Activated gamma-delta T cell treated with anti-CD3 and anti-CD28 coated beads, Interleukin-2, amount 50 U/mL, for 16 hours (primary cell): Measurements from ENCODE around the gene BLTP3B.

Source experiments
- DNase-seq: peaks from one replicate; pipeline ENCODE4 v3.0.0-alpha.2; 2020; ENCODE audit warnings: low read depth

BLTP3B gene

DNA sequence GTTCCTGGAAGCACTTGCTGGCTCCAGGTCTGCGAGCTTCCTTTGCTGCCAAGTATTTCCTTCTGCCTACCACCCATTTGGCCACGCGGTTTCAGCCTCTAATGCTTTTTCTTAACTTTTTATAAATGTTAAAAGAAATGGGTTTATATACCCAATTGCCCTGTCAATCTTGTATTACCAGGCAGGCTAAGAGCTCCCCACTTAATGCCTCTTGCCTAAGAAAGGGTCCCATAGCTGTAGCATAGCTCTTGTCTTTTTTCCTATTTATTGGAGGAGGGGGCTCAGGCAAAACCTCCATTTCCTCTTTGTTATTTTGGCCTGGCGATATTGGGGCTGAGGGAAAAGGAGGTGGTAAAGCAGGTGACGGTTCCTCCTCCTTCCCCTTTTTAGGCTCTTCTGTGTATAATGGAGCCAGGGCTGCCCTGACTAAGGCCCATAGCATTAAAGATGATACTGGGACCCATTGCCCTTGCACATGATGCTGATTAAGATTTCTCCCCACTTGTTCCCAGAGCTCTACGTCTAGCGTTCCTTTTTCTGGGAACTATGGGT, 21.6 kb upstream of the BLTP3B start:
- no peak for DNase-seq

DNA sequence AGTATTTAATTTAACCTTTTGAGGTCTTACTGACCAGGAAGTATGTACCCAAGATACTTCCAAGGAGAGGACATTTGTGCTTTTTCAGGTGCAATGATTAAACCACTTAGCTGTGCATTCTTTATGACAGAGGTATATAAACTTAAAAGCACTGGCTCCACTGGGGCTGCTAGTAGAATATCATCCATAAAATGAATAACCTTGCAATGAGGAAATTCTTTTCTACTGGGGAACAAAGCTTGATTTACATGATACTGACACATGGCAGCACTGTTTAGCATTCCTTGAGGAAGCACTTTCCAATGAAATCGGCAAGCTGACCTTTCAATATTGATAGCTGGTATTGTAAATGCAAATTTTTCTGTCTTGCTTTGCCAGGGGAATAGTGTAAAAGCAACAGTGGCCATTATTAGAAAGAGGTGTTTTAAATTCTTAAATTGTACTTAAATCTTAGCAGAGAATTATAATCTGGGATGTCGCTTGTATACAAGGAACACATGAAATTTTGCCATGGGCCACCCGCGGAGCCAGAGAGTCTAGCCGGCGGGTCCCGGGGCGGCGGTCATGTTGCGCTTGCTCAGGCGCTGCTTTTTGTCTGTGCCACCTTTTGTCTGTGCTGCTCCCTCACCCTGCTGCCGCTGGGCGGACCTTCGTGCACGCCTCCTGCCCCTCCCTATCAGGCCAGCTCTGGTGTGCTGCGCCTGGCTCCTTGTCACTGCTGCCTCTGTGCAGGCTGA, 20.9 kb upstream of the BLTP3B start:
- DNase-seq, result peak; percentile 55

DNA sequence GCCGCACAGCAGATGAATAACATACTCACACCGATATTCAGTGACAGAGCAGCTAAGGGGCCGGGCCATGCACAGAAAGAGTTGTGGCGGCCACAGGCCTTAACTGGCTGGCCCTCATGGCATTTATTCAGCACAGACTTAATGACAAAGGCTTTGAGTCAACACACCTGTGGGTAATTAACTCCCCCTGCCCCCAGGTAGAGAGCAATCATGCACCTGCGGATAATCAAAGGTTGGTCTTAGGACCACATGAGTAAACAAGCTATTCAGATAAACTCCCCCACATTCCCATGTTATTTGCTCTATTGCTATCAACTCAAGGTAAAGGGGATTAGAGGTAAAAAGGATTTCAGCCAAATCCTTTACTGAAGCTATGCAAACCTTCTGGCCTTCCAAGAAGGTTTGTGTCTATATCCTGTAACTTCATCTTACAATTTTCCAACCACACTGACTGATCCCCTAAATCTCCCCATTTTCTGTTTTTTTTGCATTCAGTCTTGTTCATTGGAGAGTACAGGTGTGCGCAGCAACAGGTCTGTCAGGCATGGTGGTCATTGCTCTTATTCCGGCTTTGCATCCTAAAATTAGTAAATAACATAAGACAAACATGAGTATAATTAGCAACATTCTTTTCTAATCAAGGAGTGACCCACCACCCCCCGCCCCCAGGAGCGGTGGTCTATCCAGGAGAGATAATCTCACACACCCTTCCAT, 16.9 kb upstream of the BLTP3B start:
- DNase-seq, result no peak

DNA sequence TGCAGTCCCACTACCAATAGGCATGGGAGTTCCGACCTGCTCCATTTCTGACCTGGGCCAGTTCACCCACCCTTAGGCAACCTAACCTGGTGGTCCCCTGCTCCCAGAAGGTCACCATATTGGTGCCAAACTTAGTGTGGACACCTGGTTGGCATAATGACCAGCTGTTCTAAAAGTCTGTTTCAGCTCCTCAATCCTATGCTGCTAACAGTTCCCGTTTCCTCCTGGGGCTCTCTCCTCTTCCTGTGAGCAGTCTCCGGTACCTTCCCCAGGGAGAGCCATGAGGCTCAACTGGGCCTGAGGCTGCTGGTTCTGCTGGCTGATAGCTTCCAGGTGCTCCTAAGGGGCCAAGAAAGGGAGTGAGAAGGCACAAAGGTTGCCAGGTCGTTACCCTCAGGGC, 15.9 kb upstream of the BLTP3B start:
- DNase-seq, result no peak

DNA sequence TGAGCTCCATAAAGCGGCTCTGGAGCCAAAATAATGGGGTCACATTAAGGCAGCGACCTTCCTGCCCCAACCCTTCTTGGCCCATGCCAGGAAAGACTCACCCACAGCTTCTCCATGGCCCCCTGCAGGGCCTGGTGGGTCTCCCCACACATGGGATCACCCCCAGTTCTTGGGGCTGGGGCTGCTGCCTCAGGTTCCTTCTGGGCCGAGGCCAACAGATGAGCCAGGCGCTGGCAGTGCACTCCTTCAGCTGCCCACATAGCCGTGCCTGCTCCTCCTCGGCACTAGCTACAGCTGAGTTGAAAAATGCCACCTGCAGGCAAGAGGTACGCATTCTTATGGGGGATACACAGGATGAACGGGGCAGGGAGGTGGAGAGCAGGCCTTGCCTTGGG, 14.8 kb upstream of the BLTP3B start:
- no peak for DNase-seq

DNA sequence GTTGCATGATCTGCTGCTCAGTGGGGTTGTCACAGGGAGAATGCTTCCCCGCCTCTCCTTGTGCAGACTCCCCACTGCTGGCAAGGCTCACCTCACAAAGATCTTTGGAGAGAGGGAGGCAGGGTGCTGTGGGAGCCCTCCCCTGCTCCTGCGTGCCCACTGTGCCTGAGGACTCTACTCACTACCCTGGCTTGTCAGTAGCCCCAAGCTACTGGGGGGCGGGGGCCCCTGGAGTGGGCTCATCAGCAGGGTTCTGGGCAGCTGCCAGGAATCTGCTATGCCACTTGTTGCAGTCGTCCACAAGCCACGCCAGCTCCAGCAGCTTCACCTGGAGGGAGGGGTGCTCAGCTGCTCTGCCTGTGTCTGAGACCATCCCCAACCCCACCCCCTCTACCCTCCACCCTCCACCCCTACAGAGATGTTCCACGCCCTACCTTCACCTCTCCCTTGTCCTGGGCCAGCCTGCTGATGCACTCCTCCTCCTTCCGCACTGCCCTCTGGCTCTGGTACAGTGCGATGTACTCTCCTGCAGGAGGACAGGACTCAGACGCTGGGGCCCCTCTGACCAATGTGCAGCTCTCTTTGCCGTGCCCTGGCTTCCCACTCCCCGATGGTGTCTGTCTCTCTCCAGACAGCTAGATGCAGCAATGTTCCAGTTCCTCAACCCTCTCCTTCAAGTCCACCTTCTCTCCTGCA, 14.2 kb upstream of the BLTP3B start:
- no peak for DNase-seq

DNA sequence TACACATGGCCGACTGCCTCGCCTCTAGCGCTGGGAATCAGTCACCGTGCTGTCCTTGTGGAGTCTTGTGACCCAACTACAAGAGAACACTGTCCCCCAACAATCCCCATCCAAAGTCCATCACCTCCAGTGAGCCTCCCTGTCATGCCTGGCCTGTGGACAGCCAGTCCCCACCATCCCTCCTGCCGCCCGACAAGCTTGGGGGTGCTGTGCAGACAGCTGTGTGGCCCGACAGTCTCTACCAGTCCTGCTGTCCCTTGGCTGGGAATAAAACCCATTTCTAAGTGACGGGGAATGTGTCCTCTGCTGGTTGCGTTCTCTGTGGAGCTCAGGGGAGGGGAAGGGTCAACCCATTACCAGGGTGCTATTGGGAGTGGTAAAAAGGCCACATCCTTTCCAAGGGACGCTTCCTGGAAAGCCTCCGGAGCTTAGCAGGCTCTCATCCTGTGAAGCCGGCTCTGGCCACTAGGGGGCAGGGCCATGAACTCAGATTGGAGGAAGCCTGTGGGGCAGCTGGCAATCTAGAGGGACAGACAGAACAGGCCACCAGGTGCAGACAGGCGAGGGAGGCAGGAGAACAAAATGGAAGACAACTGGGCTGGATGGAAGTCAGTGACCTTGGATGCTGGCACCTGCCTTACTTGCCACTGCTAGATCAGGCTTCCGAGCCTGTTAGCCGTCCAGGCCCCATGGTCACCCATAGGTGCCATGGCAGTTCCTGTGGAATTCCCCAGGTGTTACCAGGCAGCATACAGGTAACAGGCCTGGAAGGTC, 12.0 kb upstream of the BLTP3B start:
- DNase-seq, result peak; percentile 56

DNA sequence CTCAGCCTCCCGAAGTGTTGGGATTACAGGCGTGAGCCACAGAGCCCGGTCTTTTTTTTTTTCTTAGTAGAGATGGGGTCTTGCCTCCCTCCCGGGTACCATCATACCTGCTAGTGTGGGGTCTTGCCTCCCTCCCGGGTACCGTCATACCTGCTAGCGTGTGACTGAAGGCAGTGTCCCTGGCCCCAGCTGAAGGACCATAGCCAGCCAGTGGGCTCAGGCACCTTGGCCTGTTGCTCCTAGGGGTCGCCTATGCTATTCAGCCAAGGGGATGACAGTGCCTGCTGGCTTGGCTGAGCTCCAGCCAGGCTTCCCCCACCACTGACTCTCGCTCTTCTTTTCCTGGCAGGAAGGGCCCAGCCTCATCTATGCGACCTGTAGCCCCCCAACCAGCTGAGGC, 10.5 kb upstream of the BLTP3B start:
- DNase-seq, result no peak

DNA sequence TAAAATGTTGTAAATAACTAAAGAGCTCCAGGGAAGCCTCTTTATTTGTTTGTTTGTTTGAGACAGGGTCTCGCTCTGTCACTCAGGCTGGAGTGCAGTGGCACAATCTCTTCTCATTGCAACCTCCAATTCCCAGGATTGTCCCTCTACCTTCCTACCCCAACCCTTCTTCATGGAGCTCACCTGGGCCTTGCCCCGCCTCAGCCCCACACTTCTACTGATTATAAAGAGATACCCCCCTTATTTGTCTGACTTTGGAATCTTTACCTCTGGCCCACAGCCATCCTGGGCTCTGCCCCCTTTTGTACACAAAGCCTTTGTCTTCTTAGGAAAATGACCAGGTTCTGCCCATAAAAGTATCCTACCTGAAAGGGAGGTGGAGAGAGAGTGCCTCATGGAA, 9.1 kb upstream of the BLTP3B start:
- no peak for DNase-seq

DNA sequence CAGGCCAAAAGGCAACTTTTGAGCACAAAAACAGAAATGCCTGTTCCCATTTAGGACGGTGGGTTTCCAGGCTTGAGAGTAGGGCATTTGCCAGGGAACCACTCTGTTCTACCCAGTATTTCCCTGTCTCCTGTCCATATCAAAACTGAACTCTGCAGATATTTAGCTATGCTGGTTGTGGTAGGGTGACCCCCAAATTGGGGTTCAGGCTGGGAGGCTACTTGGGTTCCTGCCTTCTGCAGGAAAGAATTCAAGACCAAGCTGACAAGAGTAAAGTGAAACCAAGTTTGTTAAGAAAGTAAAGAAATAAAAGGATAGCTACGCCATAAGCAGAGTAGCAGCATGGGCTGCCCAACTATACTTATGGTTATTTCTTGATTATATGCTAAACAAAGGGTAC, 3.6 kb upstream of the BLTP3B start:
- DNase-seq, result no peak

DNA sequence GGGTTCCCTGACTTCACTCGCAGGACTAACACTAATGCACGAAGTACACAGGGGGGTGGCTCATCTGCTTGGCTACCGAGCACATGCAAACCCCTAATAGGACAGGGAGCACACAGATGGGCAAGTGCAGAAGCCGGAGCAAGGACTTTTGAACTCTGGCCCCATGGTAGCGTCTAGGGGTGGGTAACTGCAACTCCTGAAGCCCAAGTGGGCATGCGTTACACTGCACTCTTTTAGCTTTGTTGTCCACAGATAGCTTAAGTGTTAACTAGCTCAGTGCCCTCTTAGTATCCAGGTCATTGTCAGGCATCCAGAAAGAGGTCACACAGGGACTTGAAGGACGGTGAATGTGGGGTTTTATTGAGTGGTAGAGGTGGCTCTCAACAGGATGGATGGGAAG, 3.0 kb upstream of the BLTP3B start:
- no peak for DNase-seq

DNA sequence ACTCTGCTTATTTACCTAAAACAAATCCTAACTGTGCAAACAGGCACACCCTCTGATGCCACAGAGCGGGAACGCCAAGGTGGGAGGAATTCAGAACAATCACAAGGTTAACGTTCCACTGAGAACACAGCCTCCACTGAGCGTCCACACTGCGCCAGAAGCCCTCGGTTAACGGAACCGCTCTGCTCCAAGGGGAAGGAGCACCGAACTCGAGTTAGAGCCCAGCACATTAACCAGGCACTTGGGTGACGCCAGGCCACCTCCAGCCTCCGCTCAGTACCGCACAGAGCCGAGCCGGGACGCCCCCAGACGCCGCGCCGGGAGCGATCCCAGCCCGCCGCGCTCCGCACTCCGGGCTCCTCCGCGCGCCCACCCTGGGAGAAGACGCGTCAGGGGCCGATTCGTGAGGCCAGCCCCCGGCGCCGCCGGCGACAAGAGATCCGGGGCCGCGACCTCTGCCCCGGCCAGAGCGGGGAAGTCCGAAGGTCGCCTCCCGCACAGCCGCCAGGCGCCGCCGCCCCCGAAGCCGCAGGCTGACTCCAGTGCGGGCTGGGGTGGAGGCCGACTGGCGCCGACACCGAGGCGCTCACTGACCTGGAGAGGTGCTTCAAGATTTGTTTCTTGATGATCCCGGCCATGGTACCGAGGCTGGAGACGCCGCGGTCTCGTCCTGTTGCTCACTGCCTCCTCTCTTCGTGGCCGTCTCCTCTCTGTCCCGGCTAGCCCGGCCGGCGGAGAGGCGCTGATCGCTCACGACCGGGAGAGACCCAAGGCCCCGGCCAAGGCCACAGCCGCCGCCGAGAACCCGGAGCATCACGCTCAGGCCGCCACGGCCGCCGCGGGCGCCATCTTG, 450 bp downstream of the BLTP3B start:
- DNase-seq, result peak; percentile 9

DNA sequence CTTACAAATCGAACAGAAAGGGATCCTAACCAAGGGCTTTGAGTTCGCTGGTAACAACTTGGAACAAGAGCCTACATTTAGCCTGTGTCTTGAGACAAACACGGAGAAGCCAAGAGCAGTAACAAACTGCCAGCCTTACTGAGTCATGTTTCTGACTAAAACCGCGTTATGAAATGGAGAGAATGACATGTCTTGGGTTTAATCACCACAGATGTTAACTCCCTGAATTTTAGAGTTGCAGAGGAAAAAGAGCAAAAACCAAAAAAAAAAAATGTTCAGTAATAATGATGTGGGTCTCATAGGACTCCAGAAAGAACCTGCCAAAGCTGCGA, 1.0 kb downstream of the BLTP3B start:
- peak; percentile 5 for DNase-seq

DNA sequence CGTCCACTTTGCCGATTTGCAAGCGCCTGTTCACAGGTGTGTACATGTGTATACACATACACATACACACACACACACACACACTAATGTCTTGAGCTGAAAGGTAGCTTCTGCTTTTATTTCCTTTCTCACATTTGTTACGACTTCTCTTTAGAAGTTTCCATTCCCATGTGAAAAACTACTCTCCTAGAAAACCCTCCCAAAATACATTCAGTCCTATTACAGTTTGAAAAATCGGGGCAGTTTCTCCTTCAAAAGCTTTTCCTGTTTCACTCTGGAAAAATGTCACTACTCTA, 3.9 kb downstream of the BLTP3B start:
- no peak for DNase-seq

DNA sequence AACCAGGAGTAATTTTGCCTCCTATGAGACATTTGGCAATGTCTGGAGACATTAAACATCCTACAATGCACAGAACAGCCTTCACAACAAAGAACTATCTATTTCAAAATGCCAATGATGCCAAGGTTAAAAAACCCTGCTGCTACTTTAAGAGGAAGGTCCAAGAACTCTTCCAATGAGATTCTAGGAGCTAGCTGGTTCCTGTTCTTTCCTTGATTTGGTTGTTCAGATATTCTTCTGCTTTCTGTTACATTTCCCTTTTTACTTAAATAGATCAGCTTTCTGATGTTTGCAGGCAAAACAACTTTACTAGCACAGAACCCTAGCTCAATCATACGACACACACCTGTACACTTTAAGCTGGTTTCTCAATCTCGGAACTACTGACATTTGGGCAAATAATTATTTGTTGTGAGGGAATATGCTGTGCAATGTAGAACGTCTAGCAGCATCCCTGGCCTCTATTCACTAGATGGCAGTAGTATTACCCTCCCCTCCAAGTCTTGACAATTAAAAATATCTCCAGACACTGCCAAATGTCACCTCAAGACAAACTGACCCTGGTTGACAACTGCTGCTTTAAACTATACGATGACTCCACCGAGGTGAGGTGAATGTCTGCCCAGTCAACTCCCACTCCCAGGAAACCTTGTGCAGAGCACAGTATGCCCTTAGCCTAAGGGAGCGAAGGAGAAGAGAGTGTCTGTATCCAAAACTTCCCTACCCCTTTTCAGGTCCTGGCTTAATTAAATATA, 4.4 kb downstream of the BLTP3B start:
- no peak for DNase-seq

DNA sequence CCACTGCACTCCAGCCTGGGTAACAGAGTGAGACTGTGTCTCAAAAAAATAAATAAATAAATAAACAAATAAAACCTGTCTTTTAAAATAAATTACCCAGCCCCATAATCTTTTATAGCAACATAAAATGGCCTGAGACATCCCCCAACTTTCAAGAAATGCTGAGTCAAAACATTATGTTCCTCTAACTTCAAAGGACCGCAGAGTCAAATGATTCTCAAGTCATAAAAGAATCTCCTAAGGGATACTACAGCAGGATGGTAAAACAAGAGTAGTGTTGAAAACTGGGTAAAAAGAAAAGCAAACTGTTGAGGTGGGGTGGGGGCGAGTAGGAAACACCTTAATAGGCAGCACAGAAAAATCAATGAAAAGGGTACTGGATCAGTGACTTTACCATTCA, 9.5 kb downstream of the BLTP3B start:
- no peak for DNase-seq

DNA sequence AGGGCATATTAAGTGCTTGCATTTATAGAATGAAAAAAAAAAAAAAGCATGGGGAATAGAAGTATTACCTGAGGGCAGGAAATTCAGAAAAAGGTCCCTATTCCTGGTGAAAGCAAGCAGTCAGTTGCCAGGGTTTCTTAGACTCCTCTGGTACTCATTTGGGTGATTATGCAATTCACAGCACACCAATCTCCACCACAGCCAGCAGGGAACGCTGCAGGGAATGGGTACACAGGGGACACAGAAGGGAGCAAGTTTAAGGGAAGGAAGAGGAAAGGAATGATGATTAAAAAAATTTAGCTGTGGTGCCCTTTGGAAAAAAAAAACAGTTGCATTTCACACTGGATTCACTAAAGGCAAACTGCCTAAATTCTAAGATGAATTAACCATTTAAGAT, 14.2 kb downstream of the BLTP3B start:
- no peak for DNase-seq

DNA sequence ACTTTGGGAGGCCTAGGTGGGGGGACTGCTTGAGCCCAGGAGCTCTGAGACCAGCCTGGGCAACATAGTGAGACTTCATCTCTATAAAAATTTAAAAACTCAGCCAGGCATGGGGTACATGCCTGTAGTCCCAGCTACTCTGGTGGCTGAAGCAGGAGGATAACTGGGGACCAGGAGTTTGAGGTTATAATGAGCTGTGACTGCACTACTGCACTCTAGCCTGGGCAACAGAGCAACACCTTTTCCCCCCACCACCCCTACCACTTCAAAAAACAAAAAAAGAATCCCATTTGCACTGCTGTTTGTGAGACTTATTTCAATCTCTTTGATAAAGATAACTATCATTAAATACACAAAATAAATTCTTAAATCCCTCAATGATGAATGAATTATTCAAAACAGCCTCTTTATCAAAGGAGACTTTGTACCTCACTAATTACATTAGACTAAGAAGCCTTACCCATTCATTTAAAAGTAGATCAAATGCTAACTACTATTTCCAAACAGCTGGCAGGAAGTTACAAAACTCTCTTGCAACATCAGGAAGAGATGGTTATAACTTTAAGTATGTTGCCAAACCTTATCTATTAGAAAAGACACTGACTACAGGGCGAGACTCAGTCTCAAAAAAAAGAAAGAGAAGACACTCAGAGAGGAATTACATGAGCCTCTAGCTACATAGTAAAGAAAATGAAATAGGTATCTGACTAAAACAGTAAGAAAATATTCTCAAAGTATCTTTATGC, 14.7 kb downstream of the BLTP3B start:
- no peak for DNase-seq

DNA sequence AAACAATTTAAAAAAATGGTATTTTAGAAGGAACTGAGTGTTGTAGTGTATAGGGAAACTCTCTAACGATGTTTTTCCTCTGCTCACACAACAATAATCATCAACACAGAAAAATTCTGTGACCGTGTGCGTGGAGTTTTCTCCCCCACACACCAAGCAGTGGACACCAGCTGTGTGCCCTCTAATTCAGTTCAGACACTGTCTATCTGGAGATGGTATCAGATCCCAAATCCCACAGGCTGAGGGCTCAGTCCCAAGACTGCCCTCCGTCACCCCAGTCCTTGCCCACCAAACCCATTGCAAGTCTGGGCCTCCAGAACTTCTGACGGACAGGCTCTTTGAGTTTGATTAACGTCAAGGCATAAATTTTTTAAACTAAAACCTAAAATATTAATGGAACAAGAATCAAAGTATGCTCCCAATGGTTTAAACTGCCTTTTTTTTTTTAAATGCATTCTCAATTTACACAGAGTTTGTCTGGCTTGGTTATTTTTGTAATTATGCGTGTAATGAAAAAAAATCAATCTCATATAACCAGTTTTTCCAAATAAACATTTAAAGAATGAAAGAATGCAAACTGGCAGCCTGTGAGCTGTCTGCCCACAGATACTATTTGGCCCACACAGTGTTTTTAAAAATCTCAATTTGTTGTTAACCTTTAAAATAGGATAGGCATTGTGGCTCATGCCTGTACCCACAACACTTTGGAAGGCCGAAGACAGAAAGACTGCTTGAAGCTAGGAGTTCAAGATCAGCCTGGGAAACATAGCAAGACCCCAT, 19.2 kb downstream of the BLTP3B start:
- no peak for DNase-seq
